Endometrial microvascular endothelial cells (primary cell): ENCODE data around the gene BRI3. TPM values are rescaled to one million over a fixed set of nuclear protein-coding genes. Genes with fewer than 3 reads are reported as not detected.

Source experiments
- in situ Hi-C: cut with HindIII; loops from 2 replicates; pipeline ENCODE4 v1.10.0; 2017; ENCODE audit warnings: low sequenced_read_pairs, low pct_unique_long_range_greater_than_20kb; ENCODE audit errors: inconsistent ontology term
- total RNA-seq: library from RNA; depleted of rRNA; stranded (reverse); fragments of >200 nt; gene quantifications from one replicate; pipeline ENCODE4 v1.2.3, GENCODE V29; 2015; ENCODE audit errors: inconsistent ontology term

BRI3 gene
- total RNA-seq, 1 donor from 2014 or later = 66.6 TPM

DNA sequence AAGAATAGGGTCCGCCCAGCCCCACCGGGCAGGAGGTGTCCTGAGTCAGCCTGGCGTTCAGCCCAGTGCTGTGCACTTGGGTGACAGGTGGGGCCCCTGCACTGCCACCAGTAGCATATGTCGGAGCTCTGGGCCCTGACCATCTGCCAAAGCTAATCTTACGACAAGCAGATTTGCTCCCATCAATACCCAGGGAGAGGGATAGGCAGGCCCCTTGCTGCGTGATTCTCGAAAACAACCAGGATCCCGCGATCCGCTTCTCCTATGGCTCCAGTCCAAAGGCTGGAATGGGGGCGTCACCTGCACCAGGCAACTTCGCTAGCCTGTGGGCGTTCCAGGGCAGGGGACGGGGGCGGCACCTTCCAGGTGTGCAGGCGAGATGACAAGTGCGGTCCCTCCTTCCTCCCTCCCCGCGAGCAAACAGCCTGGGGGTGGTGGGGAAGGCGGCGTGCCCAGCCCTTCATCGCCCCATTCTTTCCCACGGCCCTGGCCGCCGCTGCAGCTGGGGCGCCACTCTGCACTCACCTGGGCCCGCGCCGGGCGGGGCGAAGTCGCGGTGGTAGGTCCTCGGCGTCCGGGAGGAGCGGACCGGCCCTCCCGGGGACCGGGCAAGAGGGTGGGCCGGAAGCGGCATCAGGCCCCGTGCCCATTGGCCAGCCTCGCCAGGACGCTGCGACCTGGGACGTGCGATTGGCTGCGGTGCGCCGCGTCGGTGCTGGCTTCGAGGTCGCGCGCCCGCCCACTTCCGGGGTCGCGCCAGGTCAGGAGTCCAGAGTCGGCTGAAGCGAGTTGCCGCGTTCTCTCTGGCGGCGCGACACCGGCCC is 29.7 kb upstream of the BRI3 start, which contains the start of gene TECPR1:
Gene TECPR1, minus strand, starts transcription at position 632 of the 824 bp plus-strand sequence. CDS start 6,086 bp downstream, outside the sequence.
- in situ Hi-C loops = no loop called here

DNA sequence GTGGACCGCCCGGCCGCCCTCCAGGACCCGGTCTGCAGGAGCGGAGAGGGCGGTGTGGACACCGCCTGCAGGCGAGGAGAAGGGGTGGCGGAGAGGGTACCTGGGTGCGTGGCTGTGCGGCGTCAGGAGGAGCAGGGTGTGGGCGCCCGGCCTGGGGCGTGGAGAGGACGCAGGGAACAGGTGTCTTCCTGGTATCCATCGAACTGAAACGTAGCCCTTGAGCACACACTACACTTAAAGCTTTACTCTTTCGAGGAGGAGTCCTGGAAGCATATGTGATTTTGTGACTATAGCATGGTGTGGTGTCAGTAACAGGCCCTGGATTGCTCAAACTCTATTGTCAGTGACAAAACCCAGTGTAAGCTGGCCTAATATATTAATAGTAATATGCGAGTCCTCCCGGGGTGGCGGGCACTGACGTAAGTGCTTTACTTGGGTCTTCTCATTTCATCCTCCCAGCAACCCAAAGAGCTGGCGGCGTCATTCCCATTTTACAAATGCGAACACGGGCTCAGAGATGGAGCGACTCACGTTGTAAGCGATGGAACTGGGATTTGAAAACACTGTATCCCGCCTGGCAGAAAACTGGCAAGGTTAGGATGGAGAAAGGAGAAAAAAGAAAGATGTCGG is 28.9 kb upstream of the BRI3 start:
- in situ Hi-C loops = no loop called here

GRCh38 chr7:98254516-98254915 is 27.0 kb upstream of the BRI3 start:
- in situ Hi-C loops = no loop called here

GRCh38 chr7:98254951-98255610 is 26.4 kb upstream of the BRI3 start:
- in situ Hi-C loops = no loop called here

- in situ Hi-C loops = no loop called here
Observed at GRCh38 chr7:98256431-98256830, 25.1 kb upstream of the BRI3 start.

GRCh38 chr7:98257701-98258100 is 23.8 kb upstream of the BRI3 start:
- in situ Hi-C loops = no loop called here

- in situ Hi-C loops = no loop called here
Observed at GRCh38 chr7:98265841-98266271, 15.6 kb upstream of the BRI3 start.

DNA sequence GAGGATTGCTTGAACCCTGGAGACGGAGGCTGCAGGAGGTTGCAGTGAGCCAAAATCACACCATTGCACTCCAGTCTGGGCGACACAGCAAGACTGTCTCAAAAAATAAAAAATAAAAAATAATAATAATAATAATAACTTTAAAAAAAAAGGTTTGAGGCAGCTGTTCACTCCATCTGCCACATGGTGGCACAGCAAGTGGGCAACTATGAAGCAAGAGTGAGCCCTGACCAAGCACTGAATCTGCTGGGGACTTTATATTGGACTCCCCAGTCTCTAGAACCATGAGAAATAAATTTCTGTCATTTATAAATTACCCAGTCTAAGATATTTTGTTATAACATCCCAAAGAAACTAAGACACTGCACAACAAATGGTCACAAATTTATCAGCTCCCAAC is 14.6 kb upstream of the BRI3 start:
- in situ Hi-C loops = no loop called here

DNA sequence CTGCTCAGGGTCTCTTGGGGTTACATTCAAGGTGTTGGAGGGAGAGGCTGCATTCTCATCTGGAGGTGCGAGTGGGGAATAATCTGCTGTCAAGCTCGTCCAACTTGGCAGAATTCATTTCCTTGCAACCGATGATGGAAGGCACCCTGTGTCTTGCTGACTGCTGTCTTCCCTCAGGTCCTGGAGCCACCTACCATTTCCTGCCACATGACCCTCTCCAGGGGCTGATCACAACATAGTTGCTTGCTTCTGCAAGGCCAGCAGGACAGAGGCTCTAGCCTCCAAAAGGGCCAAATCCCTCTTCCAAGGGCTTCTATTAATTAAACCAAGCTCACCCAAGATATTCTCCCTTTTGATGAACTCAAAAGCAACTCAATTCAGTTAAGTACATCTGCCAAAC is 14.2 kb upstream of the BRI3 start:
- in situ Hi-C loops = no loop called here

DNA sequence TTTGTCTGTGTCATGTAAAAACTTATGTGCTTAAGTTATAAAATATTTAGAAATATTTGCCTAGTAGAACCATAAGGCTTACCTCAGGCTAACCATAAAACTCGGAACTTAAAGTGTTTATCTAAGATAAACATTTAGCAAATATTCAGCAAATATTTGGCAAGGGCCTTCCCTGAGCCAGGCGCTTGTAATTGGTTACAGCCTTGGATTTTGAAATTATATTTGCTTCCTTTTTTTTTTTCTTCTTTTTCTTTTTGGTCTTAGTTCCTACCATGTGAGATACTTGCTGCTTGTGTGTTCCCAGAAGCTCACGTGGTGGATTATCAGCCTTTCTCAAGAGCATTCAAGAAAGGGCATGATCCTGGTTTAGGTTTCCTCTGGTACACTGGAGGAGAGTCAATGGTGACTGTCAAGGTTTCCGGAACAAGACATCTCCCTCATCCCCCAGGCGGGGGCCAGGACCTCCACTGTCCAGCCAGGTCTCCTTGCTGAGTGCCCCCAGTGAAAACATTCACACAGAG is 5.2 kb upstream of the BRI3 start:
- in situ Hi-C loops = no loop called here

DNA sequence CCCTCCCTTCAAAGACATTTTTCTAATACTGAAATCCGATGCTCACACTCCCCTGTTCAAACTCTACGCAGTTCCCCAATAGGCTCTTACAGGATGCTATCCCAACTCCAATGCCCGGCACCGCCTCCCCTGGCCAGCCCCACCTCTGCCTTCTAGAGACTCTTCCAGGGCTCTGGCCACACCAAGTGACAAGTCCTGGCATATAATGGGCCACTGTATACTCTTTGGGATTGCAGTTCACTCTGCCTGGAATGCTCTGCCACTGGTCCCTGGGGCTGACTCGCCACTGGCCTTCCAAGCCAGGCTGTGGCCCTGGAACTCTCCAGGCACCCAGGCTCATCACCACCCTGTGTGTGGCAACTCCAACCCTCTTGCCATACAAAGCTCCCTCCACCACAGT is 3.1 kb upstream of the BRI3 start:
- in situ Hi-C loops = no loop called here

DNA sequence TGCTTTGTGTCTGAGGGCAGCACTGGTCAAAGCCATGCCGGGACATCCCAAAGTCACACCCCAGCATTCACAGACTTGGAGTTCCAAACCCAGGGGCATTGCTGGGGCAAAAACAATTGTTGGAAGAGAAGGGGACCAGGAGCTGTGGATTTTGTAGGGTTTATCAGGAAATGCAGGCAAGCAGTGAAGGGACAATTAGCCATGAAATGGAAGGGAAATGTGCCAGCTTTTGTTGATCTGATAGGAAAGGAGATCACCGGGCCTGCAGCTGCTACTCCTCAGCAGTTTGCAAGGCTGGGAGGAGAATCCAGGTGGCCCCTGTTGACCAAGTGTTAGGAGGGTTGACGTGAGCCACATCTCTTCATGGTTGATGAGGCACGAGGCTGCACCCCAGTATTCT is 2.5 kb upstream of the BRI3 start:
- in situ Hi-C loops = no loop called here

DNA sequence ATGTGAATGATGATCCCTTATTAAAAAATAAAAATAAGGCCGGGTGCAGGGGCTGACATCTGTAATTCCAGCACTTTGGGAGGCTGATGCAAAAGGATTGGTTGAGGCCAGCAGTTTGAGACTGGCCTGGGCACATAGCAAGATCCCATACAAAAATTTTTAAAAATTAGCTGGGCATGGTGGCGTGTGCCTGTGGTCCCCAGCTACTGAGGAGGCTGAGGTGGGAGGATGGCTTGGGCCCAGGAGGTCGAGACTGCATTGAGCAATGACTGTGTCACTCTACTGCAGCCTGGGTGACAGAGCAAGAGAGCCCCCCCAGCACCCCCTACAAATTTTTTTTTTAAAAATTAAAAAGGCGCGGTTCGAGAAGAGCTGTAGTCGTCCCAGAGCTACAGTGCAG is 1.2 kb upstream of the BRI3 start:
- in situ Hi-C loops = no loop called here

GRCh38 chr7:98281757-98282606 is 496 bp downstream of the BRI3 start:
- in situ Hi-C loops = no loop called here

- in situ Hi-C loops = no loop called here
Observed at GRCh38 chr7:98282703-98283102, 1.2 kb downstream of the BRI3 start.

DNA sequence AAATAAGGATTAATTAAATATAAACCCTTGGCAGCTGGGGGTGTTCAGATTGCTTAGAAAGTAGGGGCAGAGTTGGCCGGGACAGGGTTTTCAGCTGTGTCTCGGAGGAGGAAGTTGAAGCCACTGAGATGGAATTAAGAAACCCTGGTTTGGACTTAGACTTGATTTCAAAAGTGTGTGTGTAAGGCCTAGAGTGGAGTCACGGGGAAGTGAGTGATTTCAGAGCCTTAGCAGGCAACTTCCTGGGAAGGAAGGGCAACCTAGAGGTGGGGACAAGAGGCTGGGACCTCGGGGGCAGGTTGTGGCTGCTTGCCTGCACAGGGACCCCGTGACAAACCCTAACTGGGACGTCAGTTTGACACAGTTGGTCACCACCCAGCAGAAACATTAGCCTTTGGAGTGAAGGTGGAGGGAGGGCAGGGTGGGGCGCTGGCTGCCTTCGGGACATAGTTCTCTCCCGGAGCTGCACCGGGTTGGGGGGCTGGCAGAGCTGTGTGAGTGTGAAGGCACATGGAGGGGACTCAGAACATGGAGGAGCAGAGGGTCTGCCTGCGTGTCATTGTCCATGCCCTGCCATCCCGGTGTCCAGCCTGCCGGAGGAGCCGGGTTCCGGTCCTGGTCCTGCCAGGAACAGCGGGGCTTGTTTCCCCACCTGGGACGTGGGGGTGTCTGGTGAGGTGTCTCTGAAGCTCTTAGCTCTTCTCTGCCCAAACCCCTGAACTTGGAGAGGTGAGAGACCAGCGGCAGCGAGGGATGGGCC is 1.8 kb downstream of the BRI3 start:
- in situ Hi-C loops = no loop called here

DNA sequence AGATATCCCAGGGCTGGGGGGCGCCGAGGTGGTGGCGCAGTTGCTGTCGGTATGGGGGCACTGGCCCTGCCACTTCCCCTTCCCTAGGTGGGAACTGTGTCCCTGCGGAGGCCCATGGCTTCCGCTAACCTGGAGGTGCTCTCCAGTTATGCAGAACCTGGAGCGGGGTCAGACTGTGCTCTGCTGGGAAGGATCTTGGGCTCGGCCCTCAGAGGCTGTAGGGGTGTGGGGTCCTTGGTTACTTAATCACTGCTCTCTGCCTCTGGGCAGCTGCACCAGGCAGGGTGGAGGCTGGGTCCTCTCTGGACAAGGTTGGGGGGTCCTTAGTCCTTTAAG is 2.4 kb downstream of the BRI3 start:
- in situ Hi-C loops = no loop called here

DNA sequence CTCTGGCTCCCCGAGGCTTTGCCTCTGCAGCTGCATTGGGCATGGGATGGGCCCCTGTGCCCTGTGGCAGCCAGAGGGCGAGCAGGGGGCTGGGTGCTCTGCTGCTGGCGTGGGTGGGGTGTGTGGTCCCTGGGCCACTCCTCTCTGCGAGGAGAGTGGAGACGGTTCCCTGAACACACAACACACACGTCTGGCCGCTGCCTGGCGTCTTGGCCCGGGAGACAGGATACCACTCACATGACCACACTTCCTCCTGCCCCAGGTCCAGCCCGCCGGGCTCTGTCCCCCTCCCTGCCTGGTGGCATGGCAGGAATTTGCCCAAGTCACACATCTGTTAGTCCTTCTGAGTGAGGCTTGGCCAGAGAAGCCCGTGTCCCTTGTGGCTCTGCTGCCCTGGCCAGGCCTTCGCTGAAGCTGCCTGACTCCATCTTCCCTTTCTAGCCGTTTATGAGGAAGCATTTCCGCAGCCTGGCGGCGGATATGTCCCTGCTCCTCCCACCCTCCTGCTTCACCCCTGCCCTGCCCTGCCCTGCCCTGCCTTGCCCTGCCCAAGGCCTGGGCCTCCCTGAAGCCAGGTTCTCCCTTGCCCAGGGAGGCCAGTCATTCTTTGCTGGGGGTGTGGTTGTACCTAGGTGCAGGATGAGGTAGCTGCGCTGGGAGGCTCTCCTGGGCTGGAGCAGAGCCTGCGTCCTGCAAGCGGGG is 3.0 kb downstream of the BRI3 start:
- in situ Hi-C loops = no loop called here
